ENCODE measurements around the gene SUPT3H. TPM values are rescaled to one million over a fixed set of nuclear protein-coding genes. Genes with fewer than 3 reads are reported as not detected.

Gene SUPT3H
- total RNA-seq, 1 donor, result 22.4 TPM

DNA sequence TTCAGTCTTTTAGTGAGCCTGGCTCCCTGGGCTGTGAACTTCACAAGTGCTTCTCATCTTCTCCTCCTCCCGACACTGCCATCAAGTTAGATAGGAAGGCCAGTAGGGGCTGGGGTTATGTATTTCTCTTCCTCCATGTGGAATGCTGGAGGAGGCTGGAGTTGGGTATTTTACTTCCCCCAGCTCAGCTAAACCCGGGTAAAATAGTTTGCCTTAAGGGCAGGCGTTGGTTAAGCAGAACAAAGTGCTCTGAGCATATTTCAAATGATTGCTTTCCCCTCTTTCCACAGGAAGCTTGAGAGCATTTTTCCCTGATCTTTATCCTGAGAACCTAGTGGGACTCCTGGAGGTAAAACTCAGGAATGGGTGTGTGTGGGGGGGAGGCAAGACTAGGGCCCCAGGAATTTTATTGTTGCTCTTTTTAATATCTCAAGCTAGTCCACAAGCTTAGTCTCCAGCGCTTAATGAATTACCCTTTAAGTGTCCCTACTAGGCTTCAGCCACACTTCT is 16.9 kb upstream of the SUPT3H start:
- no peak for DNase-seq (ENCODE audit: low read depth in 2 of 3, low spot score in 2 of 3)

DNA sequence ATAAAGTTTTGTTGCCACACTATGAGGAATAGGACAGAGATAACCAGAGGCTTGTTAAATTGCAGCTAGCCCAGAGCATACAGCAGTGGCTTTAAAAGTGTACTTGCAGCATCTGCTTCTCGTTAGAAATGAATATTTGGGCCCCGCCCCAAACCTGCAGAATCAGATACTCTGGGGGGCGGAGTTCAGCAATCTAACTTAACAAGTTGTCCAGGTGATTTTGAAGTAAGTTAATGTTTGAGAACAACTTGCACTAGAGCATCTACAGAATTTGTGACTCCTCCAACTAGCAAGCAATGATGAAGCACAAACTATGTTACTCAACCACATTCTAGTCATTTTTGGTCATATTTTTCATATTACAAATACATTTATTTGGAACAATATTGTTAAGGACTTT is 10.6 kb upstream of the SUPT3H start:
- no peak for DNase-seq (ENCODE audit: low read depth in 2 of 3, low spot score in 2 of 3)

DNA sequence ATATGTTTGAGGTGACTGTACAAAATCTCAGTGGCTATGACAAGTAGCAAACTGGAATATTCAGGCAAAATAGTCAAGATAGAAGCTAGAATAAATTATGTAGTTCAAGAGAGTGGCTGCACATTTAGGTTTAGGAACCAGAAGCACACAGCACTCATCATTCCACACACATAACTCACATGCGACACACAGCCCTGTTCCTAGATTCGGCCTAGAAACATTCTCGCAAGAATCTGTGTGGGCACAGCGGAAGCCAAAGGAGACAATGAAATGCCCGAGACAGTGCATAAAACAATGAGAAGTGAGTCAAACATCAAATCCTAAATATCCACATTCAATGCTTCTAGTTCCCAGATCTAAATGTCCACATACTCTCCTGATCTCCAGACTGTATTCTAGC is 9.5 kb upstream of the SUPT3H start:
- DNase-seq (ENCODE audit: low read depth in 2 of 3, low spot score in 2 of 3), result no peak

DNA sequence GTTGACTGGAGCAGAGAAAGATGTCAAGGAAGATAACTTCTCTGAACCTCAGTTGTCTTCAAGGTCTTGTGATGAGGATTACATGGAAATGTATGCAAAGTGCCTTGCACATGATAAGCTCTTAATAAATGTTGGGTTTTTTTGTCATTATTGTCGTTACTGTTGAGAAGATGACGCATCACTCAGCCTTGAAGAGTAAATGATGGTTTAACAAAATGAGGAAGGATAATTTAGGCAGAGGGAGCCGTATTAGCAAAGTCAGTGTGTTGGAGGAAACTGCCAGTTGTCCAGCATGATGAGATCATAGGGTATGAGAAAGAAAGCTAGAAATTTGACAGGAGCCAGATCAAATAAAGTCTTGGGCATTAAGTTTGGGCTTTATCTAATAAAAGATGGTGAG is 8.8 kb upstream of the SUPT3H start:
- no peak for DNase-seq (ENCODE audit: low read depth in 2 of 3, low spot score in 2 of 3)

DNA sequence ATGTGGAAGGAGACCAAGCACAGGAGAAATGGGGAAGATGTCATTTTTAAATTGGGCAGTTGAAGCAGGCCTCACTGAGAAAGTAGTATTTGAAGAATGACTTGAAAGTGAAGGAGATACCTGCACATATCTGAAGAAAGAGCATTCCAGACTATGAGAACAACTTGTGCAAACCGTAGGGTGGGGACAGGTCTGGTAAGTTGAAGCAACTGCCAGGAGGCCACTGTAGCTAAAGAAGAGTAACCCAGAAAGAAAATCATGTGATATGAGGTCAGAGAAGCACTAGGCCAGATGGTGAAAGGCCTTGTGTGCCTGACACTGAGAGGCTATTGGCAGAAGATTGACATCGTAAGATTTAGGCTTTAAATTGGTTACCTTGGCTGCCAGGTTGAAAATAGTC is 4.7 kb upstream of the SUPT3H start:
- no peak for DNase-seq (ENCODE audit: low read depth in 2 of 3, low spot score in 2 of 3)

DNA sequence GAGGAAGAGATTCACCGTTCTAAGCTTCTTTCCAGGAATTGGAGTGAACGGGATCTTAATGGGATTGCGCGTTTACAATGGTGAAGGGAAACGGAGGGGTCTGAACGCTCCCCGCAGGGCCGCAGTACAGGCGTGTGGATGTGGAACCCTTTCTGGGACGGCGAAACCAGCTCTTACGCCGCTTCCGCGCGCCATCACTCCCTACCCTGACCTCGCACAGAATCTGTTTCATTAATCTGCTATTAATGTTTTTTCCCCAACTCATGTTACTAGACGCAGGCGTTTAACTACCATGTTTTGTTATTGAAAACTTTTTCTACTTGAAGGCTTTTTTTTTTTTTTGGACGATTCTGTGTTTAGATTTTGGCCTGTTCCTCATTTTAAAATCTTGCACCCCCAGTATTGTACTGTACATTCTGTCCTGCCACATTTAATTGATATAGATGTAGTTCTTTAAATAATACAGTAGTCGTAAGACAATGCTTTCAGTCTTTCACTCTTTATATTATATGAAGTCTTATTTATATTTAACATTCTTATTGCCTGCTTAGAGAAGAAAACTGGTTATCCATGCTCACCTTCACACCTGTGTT is 696 bp upstream of the SUPT3H start:
- DNase-seq (ENCODE audit: low read depth in 2 of 3, low spot score in 2 of 3), result peak in 1 of 3 donors; percentile 57

DNA sequence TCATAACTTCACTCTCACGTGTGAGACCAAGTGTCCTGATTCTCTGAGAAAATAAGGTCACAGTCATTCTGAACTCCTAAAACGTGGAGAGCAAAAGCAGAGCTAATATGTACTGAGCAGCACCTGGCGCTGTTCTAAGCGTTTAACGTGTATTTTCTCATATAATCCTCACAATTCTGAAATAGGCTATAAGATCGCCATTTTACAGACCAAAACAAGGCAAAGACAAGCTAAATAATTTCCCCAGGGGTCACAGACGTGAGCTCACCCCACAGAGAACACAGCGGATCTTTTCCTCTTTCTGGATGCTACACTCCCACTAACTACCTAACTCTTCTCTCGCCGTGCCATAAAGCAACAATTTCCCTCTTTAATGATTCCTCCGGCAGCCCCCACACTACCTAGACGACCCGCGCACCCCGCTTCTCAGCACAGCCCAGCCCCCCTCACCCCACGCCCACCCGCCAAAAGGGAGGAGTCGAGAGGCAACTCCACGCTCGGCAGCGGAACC is 636 bp downstream of the SUPT3H start:
- no peak for DNase-seq (ENCODE audit: low read depth in 2 of 3, low spot score in 2 of 3)

DNA sequence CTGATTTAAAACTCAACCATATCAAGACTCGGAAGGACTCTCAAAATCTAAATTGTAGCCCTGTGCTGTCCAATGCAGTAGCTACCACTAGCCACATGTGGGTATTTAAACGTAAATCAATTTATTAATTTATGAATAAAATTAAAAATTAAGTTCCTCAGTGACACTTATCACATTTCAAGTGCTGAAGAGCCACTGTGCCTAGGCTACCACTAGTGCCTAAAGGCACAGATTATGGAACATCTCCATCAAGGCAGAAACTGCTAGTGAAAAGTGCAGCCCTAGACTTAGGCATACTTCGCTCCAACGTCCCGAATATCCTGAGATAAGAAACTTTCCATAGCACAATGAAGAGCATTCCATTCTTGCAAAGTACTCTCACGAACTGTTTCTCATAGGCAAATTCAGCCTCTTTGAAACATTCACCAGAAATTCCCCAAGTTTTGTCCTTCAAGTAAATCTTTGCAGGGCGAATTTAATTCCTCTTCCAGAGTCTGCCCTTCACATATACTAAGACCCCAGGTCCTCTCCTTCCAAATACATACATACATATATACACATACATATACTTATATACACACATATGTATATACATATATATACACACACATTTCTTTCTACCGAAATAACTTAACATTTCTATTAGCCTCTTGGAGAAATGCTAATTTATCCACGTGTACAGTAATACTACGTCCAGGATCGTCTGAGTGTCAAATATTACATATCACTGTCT is 1.3 kb downstream of the SUPT3H start:
- no peak for DNase-seq (ENCODE audit: low read depth in 2 of 3, low spot score in 2 of 3)

DNA sequence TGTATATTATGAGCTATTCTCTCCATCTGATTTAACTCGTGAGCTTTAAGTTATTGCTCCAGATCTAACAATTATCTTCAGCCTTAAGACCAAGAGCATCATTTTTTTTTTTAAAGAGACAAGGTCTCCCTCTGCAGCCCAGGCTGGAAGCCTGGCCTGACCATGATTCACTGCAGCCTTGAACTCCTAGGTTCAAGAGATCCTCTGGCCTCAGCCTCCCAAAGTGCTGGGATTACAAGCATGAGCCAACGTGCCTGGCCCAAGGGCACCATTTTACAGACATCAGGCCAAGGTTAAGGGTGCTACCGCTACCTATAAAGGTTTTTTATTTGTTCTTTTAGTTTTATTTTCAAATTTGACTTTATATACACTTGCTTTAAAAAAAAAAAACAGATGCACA is 2.3 kb downstream of the SUPT3H start:
- no peak for DNase-seq (ENCODE audit: low read depth in 2 of 3, low spot score in 2 of 3)

DNA sequence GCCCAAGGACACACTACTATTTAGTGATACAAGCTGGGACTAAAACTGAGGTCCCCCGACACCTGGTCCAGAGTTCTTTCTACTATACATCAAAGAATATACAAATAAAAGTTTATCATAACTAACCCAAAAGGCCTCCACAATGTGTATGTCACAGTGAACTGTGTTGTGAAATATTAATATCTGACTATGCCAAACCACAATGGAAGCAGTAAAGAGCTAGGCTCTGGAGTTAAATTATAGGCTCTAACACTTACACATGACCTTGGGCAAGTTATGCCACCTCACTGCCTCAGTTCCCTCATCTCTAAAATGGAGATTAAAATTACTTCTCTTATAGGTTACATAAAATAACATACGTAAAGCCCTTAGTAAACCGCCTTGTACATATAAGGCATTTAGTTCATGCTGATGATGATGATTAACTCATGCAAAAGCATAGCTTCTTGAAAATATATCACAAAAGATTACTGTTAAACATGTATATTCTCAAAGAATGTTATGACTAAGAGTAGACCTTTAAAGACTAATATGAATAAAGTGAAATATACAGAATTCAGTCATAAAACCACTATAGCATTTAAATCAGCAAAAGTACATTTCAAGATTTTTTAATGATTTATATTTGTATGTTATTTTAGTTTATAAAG is 5.7 kb downstream of the SUPT3H start:
- no peak for DNase-seq (ENCODE audit: low read depth in 2 of 3, low spot score in 2 of 3)

DNA sequence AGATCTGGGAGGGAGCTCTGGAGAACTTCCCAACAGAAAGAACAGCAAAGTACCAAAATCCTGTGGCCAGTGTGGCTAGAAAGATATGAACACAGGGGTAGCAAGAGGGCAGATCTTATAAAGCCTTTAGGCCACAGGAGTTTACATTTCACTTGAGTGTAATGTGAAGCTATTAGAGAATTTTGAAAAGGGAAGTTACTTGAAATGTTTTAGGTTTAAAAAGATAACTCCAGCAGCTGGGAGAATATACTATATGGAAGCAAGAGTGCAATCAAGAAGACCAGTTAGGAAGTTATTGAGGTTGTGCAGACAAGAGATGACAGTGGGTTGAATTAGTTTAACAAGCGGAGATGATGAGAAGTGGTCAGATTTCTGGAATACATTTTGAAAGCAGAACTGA is 7.9 kb downstream of the SUPT3H start:
- peak in 1 of 3 donors; percentile 8 for DNase-seq (ENCODE audit: low read depth in 2 of 3, low spot score in 2 of 3)

DNA sequence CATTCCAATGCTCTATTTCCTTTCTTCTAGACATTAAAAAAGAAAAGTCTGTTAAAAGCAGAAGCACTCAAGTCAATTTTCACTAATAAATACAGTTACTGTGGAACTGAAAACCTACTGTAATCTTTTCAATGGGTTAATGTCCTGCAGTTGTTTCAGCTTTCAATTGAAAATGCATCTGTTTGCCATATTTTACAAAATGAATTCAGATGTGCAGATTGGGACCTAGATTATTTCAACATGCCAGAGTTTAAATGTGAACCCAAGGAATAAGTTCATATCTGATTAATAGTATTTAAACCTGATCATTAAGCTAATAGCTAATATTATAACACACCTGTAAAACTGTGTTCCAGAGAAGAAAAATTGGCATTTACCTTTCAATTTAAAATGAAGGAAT is 9.7 kb downstream of the SUPT3H start:
- no peak for DNase-seq (ENCODE audit: low read depth in 2 of 3, low spot score in 2 of 3)

DNA sequence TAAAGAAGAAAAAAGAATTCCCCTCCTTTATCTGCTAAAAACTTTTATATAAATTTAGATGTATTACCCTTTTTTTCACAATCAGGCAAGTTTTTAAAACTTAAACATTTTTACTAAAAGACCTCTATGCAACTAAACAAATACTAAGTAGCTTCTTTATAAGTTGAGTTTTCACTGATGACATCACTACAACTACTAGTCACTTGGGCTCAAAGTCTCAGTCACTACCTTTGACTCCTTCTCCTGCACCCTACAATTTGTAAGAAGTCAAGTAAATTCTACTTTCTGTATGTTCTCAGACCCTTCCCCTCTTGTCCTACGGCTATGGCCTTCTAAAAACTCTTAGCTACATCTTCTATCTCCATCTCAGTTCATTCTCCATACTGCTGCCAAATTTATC is 11.2 kb downstream of the SUPT3H start:
- no peak for DNase-seq (ENCODE audit: low read depth in 2 of 3, low spot score in 2 of 3)

DNA sequence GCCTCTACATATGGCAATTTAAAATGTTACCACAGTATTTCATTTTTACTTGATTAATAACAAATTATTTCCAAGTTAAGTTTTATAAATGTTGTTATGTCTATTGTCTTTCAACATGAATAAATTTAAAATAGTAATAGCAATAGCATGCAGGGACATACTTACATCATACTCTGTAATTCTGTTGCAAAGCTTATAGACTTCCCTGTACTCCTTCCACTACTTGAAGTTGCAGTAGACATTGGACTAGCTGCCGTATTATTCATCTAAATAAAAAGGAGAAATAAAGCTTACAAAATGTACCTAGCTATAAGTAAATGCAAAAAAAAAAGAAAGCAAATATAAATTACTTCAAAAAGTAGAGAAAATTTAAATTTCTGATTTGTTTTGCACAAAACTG is 12.7 kb downstream of the SUPT3H start:
- DNase-seq (ENCODE audit: low read depth in 2 of 3, low spot score in 2 of 3), result no peak

DNA sequence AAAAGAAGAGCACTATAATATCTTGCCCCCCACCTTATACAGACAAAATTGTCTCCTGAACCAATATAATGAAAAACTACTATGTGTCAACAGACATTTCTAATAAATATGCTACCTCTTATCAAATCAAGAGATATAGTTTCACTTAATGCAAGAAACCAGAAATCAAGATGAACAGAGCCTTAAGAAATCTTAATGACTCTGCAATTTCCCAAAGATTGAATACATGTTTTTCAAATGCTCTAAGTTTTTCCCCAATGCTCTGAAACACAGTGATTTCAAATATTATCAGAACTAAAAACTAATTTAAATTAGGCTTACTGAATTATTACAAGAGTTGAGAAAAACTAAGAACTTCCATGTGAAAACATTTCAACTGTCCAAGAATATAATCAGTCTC is 13.3 kb downstream of the SUPT3H start:
- DNase-seq (ENCODE audit: low read depth in 2 of 3, low spot score in 2 of 3), result no peak

DNA sequence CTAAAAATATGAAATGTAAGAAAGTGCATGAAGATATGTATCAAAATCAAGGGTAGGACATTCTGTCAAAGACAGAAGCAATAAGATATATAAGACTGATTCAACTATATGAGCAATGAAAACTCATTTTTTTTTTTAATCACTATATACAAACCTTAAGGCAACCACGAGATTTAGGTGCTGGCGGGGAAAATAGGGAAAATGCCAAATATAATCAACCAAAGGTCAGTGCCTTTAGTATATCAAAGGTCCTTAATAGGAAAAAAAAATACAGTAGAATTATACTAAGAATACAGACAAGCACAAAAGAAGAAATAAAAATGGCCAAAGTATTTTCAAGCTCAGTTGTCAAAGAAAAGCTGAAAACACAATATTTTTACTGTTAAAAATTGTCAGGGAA is 24.1 kb downstream of the SUPT3H start:
- no peak for DNase-seq (ENCODE audit: low read depth in 2 of 3, low spot score in 2 of 3)

DNA sequence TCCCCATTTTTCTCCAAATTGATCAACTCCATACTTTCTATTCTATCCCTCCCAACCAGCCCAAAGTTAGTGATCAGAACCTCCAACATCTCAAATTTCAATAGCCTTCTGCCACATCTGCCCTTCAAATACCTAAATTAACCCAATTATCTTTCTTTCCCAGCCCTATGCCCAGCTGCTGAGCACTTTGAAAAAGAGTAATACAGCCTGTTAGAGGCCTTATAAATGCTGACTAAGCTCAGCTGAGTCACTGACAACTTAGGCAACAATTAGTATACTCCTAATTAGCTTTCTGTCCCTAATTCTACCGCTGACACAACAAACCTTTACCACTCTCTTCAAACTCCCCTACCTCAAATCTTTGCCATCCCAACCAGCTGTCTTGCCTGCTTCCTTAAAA is 26.1 kb downstream of the SUPT3H start:
- DNase-seq (ENCODE audit: low read depth in 2 of 3, low spot score in 2 of 3), result no peak

DNA sequence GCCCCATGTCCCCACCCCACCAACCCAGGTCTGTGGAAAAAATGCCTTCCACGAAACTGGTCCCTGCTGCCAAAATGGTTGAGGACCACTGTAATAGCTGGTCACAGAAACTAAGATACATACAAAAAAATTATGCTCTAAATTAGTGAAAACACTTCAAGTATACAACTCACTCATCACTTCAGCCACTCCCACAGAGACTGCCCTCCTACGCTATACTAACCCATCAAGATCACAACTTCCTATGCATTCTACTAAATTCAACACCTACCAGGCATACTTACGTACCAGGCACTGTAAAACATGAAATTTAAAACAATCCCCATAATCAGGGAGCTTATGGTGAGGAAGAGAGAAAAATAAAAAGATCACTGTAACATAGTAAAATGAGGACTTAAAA is 26.7 kb downstream of the SUPT3H start:
- no peak for DNase-seq (ENCODE audit: low read depth in 2 of 3, low spot score in 2 of 3)

DNA sequence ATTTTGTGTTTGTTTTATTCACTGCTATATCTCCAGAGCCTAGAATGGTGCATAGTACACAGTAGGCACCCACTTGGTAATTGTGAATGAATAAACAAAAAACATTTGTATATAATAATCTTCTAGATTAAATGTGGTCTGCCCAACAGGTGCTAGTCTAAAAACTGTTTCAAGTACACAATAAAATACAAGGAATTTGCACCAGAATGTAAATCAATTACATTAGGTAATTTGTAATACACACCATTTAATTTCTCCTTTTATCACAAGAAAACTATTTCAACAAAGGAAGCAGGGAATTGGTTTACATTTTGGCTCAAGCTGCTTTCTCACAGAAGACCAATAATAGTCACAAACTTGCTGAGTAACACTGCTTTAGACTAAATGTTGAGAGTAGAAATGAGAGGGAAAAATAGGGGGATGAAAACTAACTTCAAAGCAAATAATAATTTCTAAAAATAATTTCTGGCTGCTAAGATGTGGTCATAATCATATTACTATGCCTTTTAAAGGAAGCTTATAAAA is 27.5 kb downstream of the SUPT3H start:
- no peak for DNase-seq (ENCODE audit: low read depth in 2 of 3, low spot score in 2 of 3)

DNA sequence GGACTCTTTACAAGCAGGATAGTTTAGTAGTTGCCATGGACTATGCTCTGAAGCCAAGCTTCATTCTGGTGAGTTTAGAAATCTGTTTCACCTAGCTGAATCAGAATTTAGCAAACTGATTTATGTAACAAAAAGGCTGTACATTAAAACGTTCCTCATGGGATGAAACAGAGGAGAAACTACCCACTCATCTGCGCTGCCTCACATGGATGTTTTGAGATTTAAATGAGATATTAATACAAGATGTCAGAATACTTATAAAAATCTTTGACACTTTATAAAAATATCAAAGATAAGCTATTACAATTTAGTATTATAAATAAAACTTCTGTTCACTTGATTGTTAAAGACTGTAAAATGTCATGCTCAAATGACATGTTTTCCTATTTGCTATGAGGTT is 32.8 kb downstream of the SUPT3H start:
- no peak for DNase-seq (ENCODE audit: low read depth in 2 of 3, low spot score in 2 of 3)

DNA sequence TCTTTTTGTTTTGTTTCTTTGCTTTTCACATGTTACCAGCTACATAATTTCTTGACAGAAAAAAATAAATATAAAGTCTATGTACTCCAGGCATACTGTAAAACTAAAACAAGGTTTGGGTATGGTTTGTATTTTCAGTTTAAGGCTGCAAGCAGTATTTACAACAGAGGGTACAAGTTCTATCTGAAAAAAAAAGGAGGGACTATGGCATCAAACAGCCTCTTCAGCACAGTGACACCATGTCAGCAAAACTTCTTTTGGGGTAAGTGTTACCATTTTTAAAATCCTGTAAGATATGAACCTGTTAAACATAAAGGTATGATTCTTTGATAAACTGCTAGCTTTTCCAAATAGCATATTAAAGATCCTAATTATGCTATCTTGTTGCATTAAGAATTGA is 49.2 kb downstream of the SUPT3H start:
- DNase-seq (ENCODE audit: low read depth in 2 of 3, low spot score in 2 of 3), result no peak
